ENCODE measurements around the gene PTTG1IP2. TPM values are rescaled to one million over a fixed set of nuclear protein-coding genes. Genes with fewer than 3 reads are reported as not detected.
A peak's percentile ranks its signal among the peaks of the same experiment; 100 is the strongest.

PTTG1IP2 gene
- not detected in 3 replicates for total RNA-seq

- Mint-ChIP-seq H3K4me3 (no peak within 1 kb of the TSS), H3K27me3 (ENCODE audit: low read depth) (no peaks in the 10 kb centered on the region), H3K4me1 (peaks cover 19% of the 10 kb centered on the region), H3K9me3 (peaks cover 18% of the 10 kb centered on the region), H3K27ac (peak within 1 kb of the TSS; percentile 83), H3K36me3 (no peaks in the 10 kb centered on the region)
- DNase-seq (ENCODE audit: low spot score in 2 of 2, unreplicated experiment in 2 of 2): no peak
- no peak for TF ChIP-seq CTCF (IDR thresholded peaks at IDR 0.05; ENCODE audit: unreplicated experiment)
Observed at GRCh38 chr7:90469554-90469953, at the start of gene PTTG1IP2. PTTG1IP2 (plus strand) TSS chr7:90469639; CDS start chr7:90469787, 148 bp downstream.

- no peak for DNase-seq (ENCODE audit: low spot score in 2 of 2, unreplicated experiment in 2 of 2)
- Mint-ChIP-seq H3K4me3 (no peak overlapping the region), H3K4me1 (no peaks in the 10 kb centered on the region), H3K27ac (no peak overlapping the region), H3K27me3 (ENCODE audit: low read depth) (no peaks in the 10 kb centered on the region), H3K36me3 (no peaks in the 10 kb centered on the region), H3K9me3 (no peaks in the 10 kb centered on the region)
- TF ChIP-seq CTCF (IDR thresholded peaks at IDR 0.05; ENCODE audit: unreplicated experiment): no peak
Observed at GRCh38 chr7:90421651-90422050, 47.8 kb upstream of the PTTG1IP2 start.

GRCh38 chr7:90424720-90425119 lies 44.7 kb upstream of the PTTG1IP2 start:
- Mint-ChIP-seq H3K4me1 (no peaks in the 10 kb centered on the region), H3K9me3 (no peaks in the 10 kb centered on the region), H3K27me3 (ENCODE audit: low read depth) (no peaks in the 10 kb centered on the region), H3K27ac (no peak overlapping the region), H3K36me3 (no peaks in the 10 kb centered on the region), H3K4me3 (no peak overlapping the region)
- no peak for TF ChIP-seq CTCF (IDR thresholded peaks at IDR 0.05; ENCODE audit: unreplicated experiment)
- no peak for DNase-seq (ENCODE audit: low spot score in 2 of 2, unreplicated experiment in 2 of 2)

GRCh38 chr7:90425376-90425775 lies 44.1 kb upstream of the PTTG1IP2 start:
- Mint-ChIP-seq H3K27me3 (ENCODE audit: low read depth) (no peaks in the 10 kb centered on the region), H3K36me3 (no peaks in the 10 kb centered on the region), H3K4me3 (no peak overlapping the region), H3K27ac (no peak overlapping the region), H3K4me1 (peaks cover 2% of the 10 kb centered on the region), H3K9me3 (no peaks in the 10 kb centered on the region)
- no peak for TF ChIP-seq CTCF (IDR thresholded peaks at IDR 0.05; ENCODE audit: unreplicated experiment)
- no peak for DNase-seq (ENCODE audit: low spot score in 2 of 2, unreplicated experiment in 2 of 2)

GRCh38 chr7:90430614-90431460 lies 38.6 kb upstream of the PTTG1IP2 start:
- no peak for TF ChIP-seq CTCF (IDR thresholded peaks at IDR 0.05; ENCODE audit: unreplicated experiment)
- Mint-ChIP-seq H3K27me3 (ENCODE audit: low read depth) (peaks cover 4% of the 10 kb centered on the region), H3K36me3 (no peaks in the 10 kb centered on the region), H3K27ac (no peak overlapping the region), H3K4me3 (no peak overlapping the region), H3K4me1 (peaks cover 12% of the 10 kb centered on the region), H3K9me3 (peaks cover 19% of the 10 kb centered on the region)
- DNase-seq (ENCODE audit: low spot score in 2 of 2, unreplicated experiment in 2 of 2): no peak
